HepG2 (cell line): ENCODE data around the gene TBC1D22A. TPM values are rescaled to one million over a fixed set of nuclear protein-coding genes. Genes with fewer than 3 reads are reported as not detected.

Source experiments
- ATAC-seq: fragments of 200-7000 bp; cut with Tn5 transposase; 3 replicates; pipeline ENCODE4 v1.9.1; 2020; ENCODE audit warnings: mild to moderate bottlenecking, moderate library complexity
- BruUV-seq: library from RNA; stranded (reverse); fragments of 400-500 nt; replicated peaks from 2 replicates; lab custom pipeline; 2021; lab: Mats Ljungman, UMichigan
- CTCF ChIA-PET: fragments of 300-600 bp; formaldehyde crosslinking; extraction: SDS; loops from one replicate; lab custom pipeline; 2021; ENCODE audit warnings: low total read pairs, inconsistent platforms, low intra/inter-chr PET ratio; lab: Yijun Ruan, JAX
- POLR2A ChIA-PET: fragments of 350-600 bp; sonication (Branson Sonifier 250); formaldehyde crosslinking; loops from one replicate; lab custom pipeline; 2020; ENCODE audit warnings: antibody characterized with exemption, inconsistent platforms; lab: Yijun Ruan, JAX
- DNase-seq: peaks from one replicate; pipeline ENCODE4 v3.0.0-alpha.2; 2015; ENCODE audit warnings: low spot score
- FAIRE-seq: peaks from 3 replicates; lab custom pipeline; 2011; peaks lifted over from hg19 to GRCh38; lab: Jason Lieb, UNC
- H2AFZ ChIP-seq: one replicate; pipeline ENCODE4 v1.6.1; 2011; ENCODE audit warnings: low read length, inconsistent platforms
- H3K27ac ChIP-seq: fragments of 300-600 bp; 3 replicates; pipeline ENCODE4 v1.8.0; 2011; ENCODE audit warnings: mixed run types, mild to moderate bottlenecking, mixed read lengths, low read length, inconsistent platforms; ENCODE audit not compliant: insufficient read depth; ENCODE audit errors: extremely low read length
- H3K27me3 ChIP-seq, 2 experiments: fragments of 200-600 bp in 1 of 2; 2 replicates in 1 of 2; 3 replicates in 1 of 2; pipeline versions ENCODE4 v1.6.0 to v1.8.0; 2011; ENCODE audit warnings: low read length in 2 of 2, mild to moderate bottlenecking in 2 of 2, moderate library complexity in 2 of 2, inconsistent platforms in 1 of 2; ENCODE audit not compliant: insufficient read depth in 2 of 2, control insufficient read depth in 1 of 2
- H3K36me3 ChIP-seq, 2 experiments: fragments of 200-600 bp in 1 of 2; replicated peaks in 1 of 2; 2 replicates in 1 of 2; 3 replicates in 1 of 2; pipeline versions ENCODE4 v1.5.1 to v1.8.0; 2011; ENCODE audit warnings: low read length in 2 of 2, inconsistent platforms in 1 of 2; ENCODE audit not compliant: insufficient read depth in 2 of 2, control insufficient read depth in 1 of 2
- H3K4me1 ChIP-seq: 2 replicates; pipeline ENCODE4 v1.5.1; 2012; ENCODE audit warnings: low read length, inconsistent platforms; ENCODE audit not compliant: insufficient read depth
- H3K4me2 ChIP-seq: 2 replicates; pipeline ENCODE4 v1.6.0; 2011; ENCODE audit warnings: low read depth, low read length, inconsistent platforms
- H3K4me3 ChIP-seq, 3 experiments: fragments of 200-600 bp in 1 of 3; sonication (generic), shearing (Covaris generic) in 1 of 3; replicated peaks in 1 of 3; 2 replicates each; pipeline ENCODE4 v1.5.1; 2011 to 2016; ENCODE audit warnings: low read length in 3 of 3, inconsistent platforms in 2 of 3, low read depth in 2 of 3, mild to moderate bottlenecking in 2 of 3, control low read depth in 1 of 3, mixed read lengths in 1 of 3; ENCODE audit not compliant: insufficient read depth in 1 of 3
- H3K79me2 ChIP-seq: one replicate; pipeline ENCODE4 v1.6.1; 2011; ENCODE audit warnings: low read length, inconsistent platforms; ENCODE audit not compliant: insufficient read depth
- H3K9ac ChIP-seq: 2 replicates; pipeline ENCODE4 v1.6.0; 2011; ENCODE audit warnings: mild to moderate bottlenecking, low read depth, low read length, inconsistent platforms; ENCODE audit not compliant: insufficient read depth
- H3K9me3 ChIP-seq: 2 replicates; pipeline ENCODE4 v1.5.1; 2012; ENCODE audit warnings: mild to moderate bottlenecking, low read length
- H4K20me1 ChIP-seq: 2 replicates; pipeline ENCODE4 v1.6.0; 2011; ENCODE audit warnings: inconsistent platforms, mild to moderate bottlenecking, low read length, moderate library complexity; ENCODE audit not compliant: insufficient read depth
- CC2D1A ChIP-seq: sonication (generic); formaldehyde crosslinking; IDR thresholded peaks from 2 replicates; pipeline ENCODE4 v1.8.1; 2023; ENCODE audit warnings: mild to moderate bottlenecking, missing genetic modification reagents
- DMAP1 ChIP-seq: IDR thresholded peaks from 2 replicates; pipeline ENCODE4 v1.6.1; 2016
- HDAC1 ChIP-seq: sonication (generic); formaldehyde crosslinking; IDR thresholded peaks from 2 replicates; pipeline ENCODE4 v1.5.1; 2020; ENCODE audit warnings: mild to moderate bottlenecking, missing genetic modification reagents
- NCOA1 ChIP-seq: sonication (generic); formaldehyde crosslinking; IDR thresholded peaks from 2 replicates; pipeline ENCODE4 v1.9.0; 2021; ENCODE audit warnings: missing genetic modification reagents
- POLR2G ChIP-seq: fragments of 200-400 bp; formaldehyde crosslinking; IDR thresholded peaks from 2 replicates; pipeline ENCODE4 v1.6.1; 2018; ENCODE audit warnings: mild to moderate bottlenecking, low read depth, low read length, moderate library complexity
- RFXAP ChIP-seq: sonication (generic); formaldehyde crosslinking; IDR thresholded peaks from 2 replicates; pipeline ENCODE4 v1.4.0; 2020; ENCODE audit warnings: missing genetic modification reagents, borderline replicate concordance
- SRSF1 ChIP-seq: fragments of 200-400 bp; formaldehyde crosslinking; optimal IDR thresholded peaks from 2 replicates; pipeline ENCODE3; 2017; ENCODE audit warnings: mild to moderate bottlenecking, low read depth, low read length, moderate library complexity
- ZNF234 ChIP-seq: sonication (generic); formaldehyde crosslinking; conservative IDR thresholded peaks from 2 replicates; pipeline ENCODE4 v1.5.1; 2020; ENCODE audit warnings: mild to moderate bottlenecking, missing genetic modification reagents
- ZNF3 ChIP-seq: IDR thresholded peaks from 2 replicates; pipeline ENCODE4 v1.7.0; 2017; ENCODE audit warnings: inconsistent platforms
- ZNF510 ChIP-seq: sonication (generic); formaldehyde crosslinking; IDR thresholded peaks from 2 replicates; pipeline ENCODE4 v1.4.0; 2020; ENCODE audit warnings: low read depth, mild to moderate bottlenecking, missing genetic modification reagents
- WGBS: methylation state at CpG from one replicate; pipeline ENCODE4 v1.1.6; 2017; ENCODE audit warnings: low lambda C conversion rate; 5-methylcytosine and 5-hydroxymethylcytosine counted together
- in situ Hi-C: cut with HindIII; loops from 2 replicates; pipeline ENCODE4 v1.10.0; 2017; ENCODE audit warnings: low pct_unique_long_range_greater_than_20kb; ENCODE audit not compliant: extremely low pct_ligation_motif_present
- intact Hi-C: fragments of 100-400 bp; cut with micrococcal nuclease; formaldehyde crosslinking; loops from one replicate; pipeline ENCODE4 v1.10.0; 2022; ENCODE audit not compliant: unreplicated experiment
- polyA plus RNA-seq, 8 experiments: library from polyadenylated mRNA; depleted of rRNA in 3 of 8; stranded (reverse) in 7 of 8; unstranded in 1 of 8; fragments of >200 nt; fragmentation: Illumina TruSeq in 4 of 8; extraction: Trizol in 4 of 8; gene quantifications; 2 replicates each; pipeline versions ENCODE4 v1.2.1 to v1.2.3, GENCODE V29; 2011 to 2016; ENCODE audit warnings: low read depth in 4 of 8, missing spikeins in 1 of 8, mixed read lengths in 1 of 8; ENCODE audit not compliant: insufficient read depth in 1 of 8
- total RNA-seq, 5 experiments: library from RNA; depleted of rRNA; stranded (reverse); fragments of >200 nt; fragmentation: Illumina TruSeq; extraction: Trizol; gene quantifications; 2 replicates each; pipeline ENCODE4 v1.2.3, GENCODE V29; 2016; ENCODE audit warnings: low read depth in 1 of 5
- TF ChIP-seq, protein P1 (sequence below): sonication (generic); formaldehyde crosslinking; IDR thresholded peaks from 2 replicates; pipeline ENCODE4 v1.8.1; 2022; ENCODE audit warnings: low read depth, mild to moderate bottlenecking, missing genetic modification reagents
- TF ChIP-seq, protein P2 (sequence below): sonication (generic); formaldehyde crosslinking; IDR thresholded peaks from 2 replicates; pipeline ENCODE4 v1.4.0; 2020; ENCODE audit warnings: missing genetic modification reagents
- TF ChIP-seq, protein P3 (sequence below): sonication (generic); formaldehyde crosslinking; IDR thresholded peaks from 2 replicates; pipeline ENCODE4 v1.5.0; 2020; ENCODE audit warnings: missing genetic modification reagents
- TF ChIP-seq, protein P4 (sequence below): sonication (generic); formaldehyde crosslinking; IDR thresholded peaks from 2 replicates; pipeline ENCODE4 v1.4.0; 2020; ENCODE audit warnings: missing genetic modification reagents

TBC1D22A gene
- total and polyA plus RNA-seq, 2 of the 13 experiments (the other 11 are each of a cell fraction or from before 2014, with no cell fraction given) = 17.3 to 18.0 TPM

DNA sequence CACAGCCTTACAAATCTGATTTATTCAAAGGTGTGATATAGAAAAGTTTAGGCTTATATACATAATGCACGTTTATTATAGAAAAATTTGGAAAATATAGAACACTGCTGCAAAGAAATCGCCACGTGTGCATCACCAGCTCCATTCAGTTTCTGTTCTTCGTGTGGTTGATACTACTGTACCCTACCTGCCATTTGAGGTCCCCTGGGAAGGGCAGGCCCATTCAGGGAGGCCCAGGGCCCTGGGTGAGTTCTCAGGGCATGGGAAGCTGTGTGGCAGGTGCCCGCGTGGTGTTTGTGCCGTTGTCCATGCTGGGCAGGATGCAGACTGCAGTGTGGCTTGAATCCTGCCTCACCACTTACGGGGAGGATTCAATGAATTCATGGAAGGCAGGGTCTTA lies 60.8 kb downstream of the TBC1D22A start:
- FAIRE-seq (no peak), DNase-seq (no peak), ATAC-seq (no peak)
- WGBS = 98% methylated on average over 8 of the region's 8 CpGs
- Histone ChIP-seq H3K9ac (no peak overlapping the region), H3K9me3 (no peaks in the 10 kb centered on the region), H3K27ac (no peak overlapping the region), H3K4me3 (no peak overlapping the region), H2AFZ (no peak overlapping the region), H3K79me2 (peaks cover 24% of the 10 kb centered on the region), H3K4me2 (no peak overlapping the region), H3K27me3 (no peaks in the 10 kb centered on the region), H3K36me3 (peaks cover 2 to 18% of the 10 kb centered on the region in 2 experiments; a peak in 4 of 5 replicates), H4K20me1 (no peaks in the 10 kb centered on the region; the same call in 1 of the 2 replicates), H3K4me1 (peaks cover 10% of the 10 kb centered on the region)
- in situ Hi-C loops = no loop called here
- no TSS peak for BruUV-seq
- CTCF ChIA-PET = no interaction called here
- POLR2A ChIA-PET = no interaction called here
- intact Hi-C loops = no loop called here
- TF ChIP-seq HDAC1 (CRISPR knock-in tag) (no peak), ZNF3 (CRISPR knock-in tag) (no peak), POLR2G (no peak), ZNF510 (no peak), RFXAP (CRISPR knock-in tag) (no peak), CC2D1A (CRISPR knock-in tag) (no peak), ZNF234 (CRISPR knock-in tag) (no peak), DMAP1 (CRISPR knock-in tag) (no peak), SRSF1 (no peak), NCOA1 (no peak)
- TF ChIP-seq, protein P1, sequence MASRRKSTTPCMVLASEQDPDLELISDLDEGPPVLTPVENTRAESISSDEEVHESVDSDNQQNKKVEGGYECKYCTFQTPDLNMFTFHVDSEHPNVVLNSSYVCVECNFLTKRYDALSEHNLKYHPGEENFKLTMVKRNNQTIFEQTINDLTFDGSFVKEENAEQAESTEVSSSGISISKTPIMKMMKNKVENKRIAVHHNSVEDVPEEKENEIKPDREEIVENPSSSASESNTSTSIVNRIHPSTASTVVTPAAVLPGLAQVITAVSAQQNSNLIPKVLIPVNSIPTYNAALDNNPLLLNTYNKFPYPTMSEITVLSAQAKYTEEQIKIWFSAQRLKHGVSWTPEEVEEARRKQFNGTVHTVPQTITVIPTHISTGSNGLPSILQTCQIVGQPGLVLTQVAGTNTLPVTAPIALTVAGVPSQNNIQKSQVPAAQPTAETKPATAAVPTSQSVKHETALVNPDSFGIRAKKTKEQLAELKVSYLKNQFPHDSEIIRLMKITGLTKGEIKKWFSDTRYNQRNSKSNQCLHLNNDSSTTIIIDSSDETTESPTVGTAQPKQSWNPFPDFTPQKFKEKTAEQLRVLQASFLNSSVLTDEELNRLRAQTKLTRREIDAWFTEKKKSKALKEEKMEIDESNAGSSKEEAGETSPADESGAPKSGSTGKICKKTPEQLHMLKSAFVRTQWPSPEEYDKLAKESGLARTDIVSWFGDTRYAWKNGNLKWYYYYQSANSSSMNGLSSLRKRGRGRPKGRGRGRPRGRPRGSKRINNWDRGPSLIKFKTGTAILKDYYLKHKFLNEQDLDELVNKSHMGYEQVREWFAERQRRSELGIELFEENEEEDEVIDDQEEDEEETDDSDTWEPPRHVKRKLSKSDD (CRISPR knock-in tag) = no peak
- TF ChIP-seq, protein P2, sequence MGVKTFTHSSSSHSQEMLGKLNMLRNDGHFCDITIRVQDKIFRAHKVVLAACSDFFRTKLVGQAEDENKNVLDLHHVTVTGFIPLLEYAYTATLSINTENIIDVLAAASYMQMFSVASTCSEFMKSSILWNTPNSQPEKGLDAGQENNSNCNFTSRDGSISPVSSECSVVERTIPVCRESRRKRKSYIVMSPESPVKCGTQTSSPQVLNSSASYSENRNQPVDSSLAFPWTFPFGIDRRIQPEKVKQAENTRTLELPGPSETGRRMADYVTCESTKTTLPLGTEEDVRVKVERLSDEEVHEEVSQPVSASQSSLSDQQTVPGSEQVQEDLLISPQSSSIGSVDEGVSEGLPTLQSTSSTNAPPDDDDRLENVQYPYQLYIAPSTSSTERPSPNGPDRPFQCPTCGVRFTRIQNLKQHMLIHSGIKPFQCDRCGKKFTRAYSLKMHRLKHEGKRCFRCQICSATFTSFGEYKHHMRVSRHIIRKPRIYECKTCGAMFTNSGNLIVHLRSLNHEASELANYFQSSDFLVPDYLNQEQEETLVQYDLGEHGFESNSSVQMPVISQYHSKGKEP (CRISPR knock-in tag) = no peak
- TF ChIP-seq, protein P3, sequence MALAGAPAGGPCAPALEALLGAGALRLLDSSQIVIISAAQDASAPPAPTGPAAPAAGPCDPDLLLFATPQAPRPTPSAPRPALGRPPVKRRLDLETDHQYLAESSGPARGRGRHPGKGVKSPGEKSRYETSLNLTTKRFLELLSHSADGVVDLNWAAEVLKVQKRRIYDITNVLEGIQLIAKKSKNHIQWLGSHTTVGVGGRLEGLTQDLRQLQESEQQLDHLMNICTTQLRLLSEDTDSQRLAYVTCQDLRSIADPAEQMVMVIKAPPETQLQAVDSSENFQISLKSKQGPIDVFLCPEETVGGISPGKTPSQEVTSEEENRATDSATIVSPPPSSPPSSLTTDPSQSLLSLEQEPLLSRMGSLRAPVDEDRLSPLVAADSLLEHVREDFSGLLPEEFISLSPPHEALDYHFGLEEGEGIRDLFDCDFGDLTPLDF = no peak
- TF ChIP-seq, protein P4, sequence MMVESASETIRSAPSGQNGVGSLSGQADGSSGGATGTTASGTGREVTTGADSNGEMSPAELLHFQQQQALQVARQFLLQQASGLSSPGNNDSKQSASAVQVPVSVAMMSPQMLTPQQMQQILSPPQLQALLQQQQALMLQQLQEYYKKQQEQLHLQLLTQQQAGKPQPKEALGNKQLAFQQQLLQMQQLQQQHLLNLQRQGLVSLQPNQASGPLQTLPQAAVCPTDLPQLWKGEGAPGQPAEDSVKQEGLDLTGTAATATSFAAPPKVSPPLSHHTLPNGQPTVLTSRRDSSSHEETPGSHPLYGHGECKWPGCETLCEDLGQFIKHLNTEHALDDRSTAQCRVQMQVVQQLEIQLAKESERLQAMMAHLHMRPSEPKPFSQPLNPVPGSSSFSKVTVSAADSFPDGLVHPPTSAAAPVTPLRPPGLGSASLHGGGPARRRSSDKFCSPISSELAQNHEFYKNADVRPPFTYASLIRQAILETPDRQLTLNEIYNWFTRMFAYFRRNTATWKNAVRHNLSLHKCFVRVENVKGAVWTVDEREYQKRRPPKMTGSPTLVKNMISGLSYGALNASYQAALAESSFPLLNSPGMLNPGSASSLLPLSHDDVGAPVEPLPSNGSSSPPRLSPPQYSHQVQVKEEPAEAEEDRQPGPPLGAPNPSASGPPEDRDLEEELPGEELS (CRISPR knock-in tag) = no peak
